Right atrium auricular region (tissue), 2 donors: ENCODE measurements around the gene CACNA1C. TPM values are rescaled to one million over a fixed set of nuclear protein-coding genes. Genes with fewer than 3 reads are reported as not detected.

ENCODE experiments used
- DNase-seq: peaks from one replicate; pipeline ENCODE4 v3.0.0-alpha.2; 2019; ENCODE audit warnings: low spot score
- H3K27ac ChIP-seq, 2 donors: fragments of 200-600 bp; sonication (generic); 1 replicate in 1 of 2; 2 replicates in 1 of 2; pipeline ENCODE4 v1.5.1; 2016 to 2019
- H3K27me3 ChIP-seq, 2 donors: fragments of 200-600 bp; sonication (generic); one replicate each; pipeline versions ENCODE4 v1.5.1 to v1.6.0; 2017 to 2019
- H3K36me3 ChIP-seq: fragments of 200-600 bp; sonication (generic); one replicate; pipeline ENCODE4 v1.5.1; 2016
- H3K4me1 ChIP-seq, 2 donors: fragments of 200-600 bp; sonication (generic); one replicate each; pipeline versions ENCODE4 v1.5.1 to v1.6.0; 2017 to 2019
- H3K4me3 ChIP-seq, 2 donors: fragments of 200-600 bp; sonication (generic); 1 replicate in 1 of 2; 2 replicates in 1 of 2; pipeline ENCODE4 v1.5.1; 2017 to 2019; ENCODE audit warnings: mild to moderate bottlenecking in 1 of 2, moderate library complexity in 1 of 2
- H3K9me3 ChIP-seq, 2 donors: fragments of 200-600 bp; sonication (generic); one replicate each; pipeline ENCODE4 v1.5.1; 2019
- CTCF ChIP-seq, 2 donors: fragments of 200-600 bp; sonication (generic); IDR thresholded peaks; one replicate each; pipeline ENCODE4 v1.5.1; 2019; ENCODE audit warnings: antibody characterized with exemption in 2 of 2
- total RNA-seq, 2 donors: library from RNA; depleted of rRNA; stranded (reverse); fragments of >200 nt; gene quantifications; one replicate each; pipeline ENCODE4 v1.1.0, GENCODE V29; 2016

Gene CACNA1C
- total RNA-seq, 2 donors from 2014 or later: 83.1 to 93.6 TPM

- H3K27ac ChIP-seq: no peak overlapping the region
- no peak for TF ChIP-seq CTCF (IDR thresholded peaks at IDR 0.05)
- no peak overlapping the region for H3K4me3 ChIP-seq
- DNase-seq: no peak
- H3K27me3 ChIP-seq: no peaks in the 10 kb centered on the region
- no peaks in the 10 kb centered on the region for H3K9me3 ChIP-seq
- H3K36me3 ChIP-seq: peaks cover 65% of the 10 kb centered on the region
- no peaks in the 10 kb centered on the region for H3K4me1 ChIP-seq
These were observed 599.8 kb downstream of the CACNA1C start for GRCh38 chr12:2652401-2653081.

GRCh38 chr12:2653461-2653965 is 600.7 kb downstream of the CACNA1C start:
- TF ChIP-seq CTCF (IDR thresholded peaks at IDR 0.05): no peak
- H3K27ac ChIP-seq: no peak overlapping the region
- H3K4me1 ChIP-seq: no peaks in the 10 kb centered on the region
- DNase-seq: no peak
- H3K9me3 ChIP-seq: no peaks in the 10 kb centered on the region
- H3K27me3 ChIP-seq: no peaks in the 10 kb centered on the region
- H3K36me3 ChIP-seq: peaks cover 75% of the 10 kb centered on the region
- no peak overlapping the region for H3K4me3 ChIP-seq

GRCh38 chr12:2654311-2654710 is 601.5 kb downstream of the CACNA1C start:
- no peak for DNase-seq

GRCh38 chr12:2654741-2655140 is 602.0 kb downstream of the CACNA1C start:
- no peak overlapping the region for H3K4me3 ChIP-seq
- H3K27ac ChIP-seq: no peak overlapping the region
- TF ChIP-seq CTCF (IDR thresholded peaks at IDR 0.05): no peak
- H3K36me3 ChIP-seq: peaks cover 86% of the 10 kb centered on the region
- no peaks in the 10 kb centered on the region for H3K4me1 ChIP-seq
- no peaks in the 10 kb centered on the region for H3K9me3 ChIP-seq
- no peak for DNase-seq
- H3K27me3 ChIP-seq: no peaks in the 10 kb centered on the region

More at GRCh38 chr12:2654311-2654710, 601.5 kb downstream of the CACNA1C start:
- Histone ChIP-seq H3K4me3 (no peak overlapping the region), H3K36me3 (peaks cover 81% of the 10 kb centered on the region), H3K27me3 (no peaks in the 10 kb centered on the region), H3K27ac (no peak overlapping the region), H3K4me1 (no peaks in the 10 kb centered on the region), H3K9me3 (no peaks in the 10 kb centered on the region)
- no peak for TF ChIP-seq CTCF (IDR thresholded peaks at IDR 0.05)

GRCh38 chr12:2662524-2662923 is 609.7 kb downstream of the CACNA1C start:
- peaks cover 93% of the 10 kb centered on the region for H3K36me3 ChIP-seq
- H3K27me3 ChIP-seq: no peaks in the 10 kb centered on the region
- H3K27ac ChIP-seq: no peak overlapping the region
- DNase-seq: no peak
- TF ChIP-seq CTCF (IDR thresholded peaks at IDR 0.05): no peak
- H3K4me1 ChIP-seq: no peaks in the 10 kb centered on the region
- no peak overlapping the region for H3K4me3 ChIP-seq
- no peaks in the 10 kb centered on the region for H3K9me3 ChIP-seq
